AG09319 (cell line): ENCODE results near the gene NUDT17.
"Not testable (repeated sequence)": the region's sequence is repeated elsewhere in the genome, so short reads cannot be mapped to it uniquely, and the experiment has no call there.

Experiments
- DNase-seq: peaks from one replicate; pipeline ENCODE4 v3.0.0-alpha.2; 2010; ENCODE audit warnings: low read depth; ENCODE audit errors: extremely low read depth
- CTCF ChIP-seq: IDR thresholded peaks from 2 replicates; pipeline ENCODE4 v1.5.1; 2011; ENCODE audit warnings: low read depth, mild to moderate bottlenecking, inconsistent platforms, low read length, moderate library complexity

NUDT17 gene

GRCh38 chr1:145845514-145846161 lies at the start of gene NUDT17:
NUDT17 (plus strand) TSS chr1:145845630; CDS start chr1:145845641, 11 bp downstream.
- no peak; the same call in none of the 2 replicates for TF ChIP-seq CTCF
- DNase-seq = no peak

- no peak for DNase-seq
- no peak for TF ChIP-seq CTCF
These were observed 48.7 kb upstream of the NUDT17 start for GRCh38 chr1:145796753-145797152.

GRCh38 chr1:145799806-145800205 lies 45.6 kb upstream of the NUDT17 start:
- TF ChIP-seq CTCF = no peak
- DNase-seq = no peak

GRCh38 chr1:145804235-145805045 lies 41.0 kb upstream of the NUDT17 start:
- no peak for TF ChIP-seq CTCF
- DNase-seq = no peak

- no peak for TF ChIP-seq CTCF
- DNase-seq = no peak
These were observed 40.4 kb upstream of the NUDT17 start for GRCh38 chr1:145805057-145805456.

- no peak for DNase-seq
- no peak for TF ChIP-seq CTCF
These were observed 39.0 kb upstream of the NUDT17 start for GRCh38 chr1:145806408-145806807.

GRCh38 chr1:145806844-145807243 lies 38.6 kb upstream of the NUDT17 start:
- no peak for DNase-seq
- no peak for TF ChIP-seq CTCF

- not testable (repeated sequence) for DNase-seq
These were observed 32.2 kb upstream of the NUDT17 start for GRCh38 chr1:145812977-145813810.

GRCh38 chr1:145818095-145818494 lies 27.3 kb upstream of the NUDT17 start:
- not testable (repeated sequence) for DNase-seq

- DNase-seq = not testable (repeated sequence)
These were observed 22.6 kb upstream of the NUDT17 start for GRCh38 chr1:145822779-145823331.
